Measurements from ENCODE around the gene UAP1L1.

GRCh38 chr9:137052998-137053943 is 24.0 kb upstream of the UAP1L1 start:
- no peak for TF ChIP-seq EZH2phosphoT487 (IDR thresholded peaks at IDR 0.05; ENCODE audit: low read length)
- no peak for TF ChIP-seq CTCF (IDR thresholded peaks at IDR 0.05; ENCODE audit: low read length)
- no peak for TF ChIP-seq EZH2 (optimal IDR thresholded peaks at IDR 0.05; ENCODE audit: low read depth, low read length)
